B cell (primary cell): Measurements from ENCODE around the gene HSP90AB1.

Experiments used
- EZH2 ChIP-seq: IDR thresholded peaks from 2 replicates; pipeline ENCODE4 v1.6.1; 2012; ENCODE audit warnings: borderline replicate concordance, low read depth, mild to moderate bottlenecking, moderate library complexity, low read length; ENCODE audit not compliant: insufficient read depth, poor library complexity, severe bottlenecking
- TF ChIP-seq, protein P1 (sequence below): fragments of 200-600 bp; IDR thresholded peaks from one replicate; pipeline ENCODE4 v1.8.0; 2022; ENCODE audit warnings: antibody characterized with exemption, mild to moderate bottlenecking

DNA sequence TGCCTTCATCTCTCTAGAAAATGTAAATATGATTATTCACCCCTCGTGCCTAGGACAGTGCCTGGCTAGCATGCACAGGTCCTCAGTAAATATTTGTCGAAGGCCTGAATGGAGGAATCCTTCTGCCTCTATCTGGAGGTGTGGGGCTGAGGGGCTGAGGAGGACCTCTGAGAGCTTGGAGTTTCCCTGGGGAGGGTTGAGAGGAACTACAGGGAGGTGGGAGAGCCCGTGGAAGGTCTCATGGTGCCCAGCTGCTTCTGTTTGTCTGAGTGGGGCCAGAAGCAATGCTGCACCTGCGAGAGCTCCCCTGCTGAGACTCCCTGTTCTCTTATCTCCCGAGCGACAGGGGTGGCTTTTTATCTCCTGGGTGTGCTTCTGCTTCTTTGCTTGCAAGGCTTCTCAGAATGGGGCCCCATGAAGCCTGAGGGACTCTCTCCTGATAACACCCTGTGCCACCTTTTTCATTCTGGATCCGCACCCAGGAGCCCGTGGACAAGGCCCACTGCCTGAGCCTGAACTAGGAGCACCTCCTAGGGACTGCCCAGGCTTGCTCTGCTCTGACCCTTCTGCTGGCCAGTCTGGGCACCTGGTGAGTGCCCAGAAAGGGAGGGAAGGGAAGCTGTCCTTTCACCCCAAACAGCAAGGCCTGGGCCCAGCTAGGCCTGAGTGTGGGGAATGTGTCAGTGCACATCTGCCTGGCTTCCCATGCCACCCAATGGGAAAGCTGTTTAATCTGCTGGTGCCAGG, 21.1 kb upstream of the HSP90AB1 start:
- TF ChIP-seq, protein P1, sequence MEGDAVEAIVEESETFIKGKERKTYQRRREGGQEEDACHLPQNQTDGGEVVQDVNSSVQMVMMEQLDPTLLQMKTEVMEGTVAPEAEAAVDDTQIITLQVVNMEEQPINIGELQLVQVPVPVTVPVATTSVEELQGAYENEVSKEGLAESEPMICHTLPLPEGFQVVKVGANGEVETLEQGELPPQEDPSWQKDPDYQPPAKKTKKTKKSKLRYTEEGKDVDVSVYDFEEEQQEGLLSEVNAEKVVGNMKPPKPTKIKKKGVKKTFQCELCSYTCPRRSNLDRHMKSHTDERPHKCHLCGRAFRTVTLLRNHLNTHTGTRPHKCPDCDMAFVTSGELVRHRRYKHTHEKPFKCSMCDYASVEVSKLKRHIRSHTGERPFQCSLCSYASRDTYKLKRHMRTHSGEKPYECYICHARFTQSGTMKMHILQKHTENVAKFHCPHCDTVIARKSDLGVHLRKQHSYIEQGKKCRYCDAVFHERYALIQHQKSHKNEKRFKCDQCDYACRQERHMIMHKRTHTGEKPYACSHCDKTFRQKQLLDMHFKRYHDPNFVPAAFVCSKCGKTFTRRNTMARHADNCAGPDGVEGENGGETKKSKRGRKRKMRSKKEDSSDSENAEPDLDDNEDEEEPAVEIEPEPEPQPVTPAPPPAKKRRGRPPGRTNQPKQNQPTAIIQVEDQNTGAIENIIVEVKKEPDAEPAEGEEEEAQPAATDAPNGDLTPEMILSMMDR, result no peak
- no peak for TF ChIP-seq EZH2
